Putamen (tissue), 1 donor: Measurements from ENCODE around the gene PDCD5.
"Not testable (repeated sequence)": the region's sequence is repeated elsewhere in the genome, so short reads cannot be mapped to it uniquely, and the experiment has no call there.

Experiments used
- DNase-seq: peaks from one replicate; pipeline ENCODE4 v3.0.0-alpha.2; 2016; ENCODE audit warnings: low spot score

PDCD5 gene, protein sequence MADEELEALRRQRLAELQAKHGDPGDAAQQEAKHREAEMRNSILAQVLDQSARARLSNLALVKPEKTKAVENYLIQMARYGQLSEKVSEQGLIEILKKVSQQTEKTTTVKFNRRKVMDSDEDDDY

GRCh38 chr19:32580901-32581704 is at the start of gene PDCD5:
TSS of gene PDCD5 (plus strand) at chr19:32581190. CDS start at chr19:32581262, 72 bp downstream.
- peak; percentile 96 for DNase-seq

DNA sequence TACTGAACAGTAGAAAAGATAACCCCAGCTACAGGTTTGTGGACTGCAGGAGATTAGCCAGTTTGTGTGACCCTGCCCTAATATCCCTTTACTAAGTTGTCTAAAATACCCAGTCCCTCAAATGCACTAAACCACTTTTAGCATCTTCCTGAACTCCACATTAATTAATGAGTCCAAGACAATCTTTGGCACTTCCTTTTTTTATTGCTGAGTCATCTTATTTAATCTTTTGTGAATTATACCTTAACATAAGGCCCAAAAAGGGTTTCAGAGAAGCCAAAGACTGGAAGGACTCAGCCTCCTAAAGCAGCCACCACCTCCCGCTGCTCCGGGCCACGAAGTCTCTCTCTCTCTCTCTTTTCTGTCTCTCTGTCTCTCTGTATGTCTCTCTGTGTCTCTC is 48.8 kb upstream of the PDCD5 start:
- DNase-seq: no peak

- no peak for DNase-seq
Measured at GRCh38 chr19:32537580-32537979, 43.4 kb upstream of the PDCD5 start.

DNA sequence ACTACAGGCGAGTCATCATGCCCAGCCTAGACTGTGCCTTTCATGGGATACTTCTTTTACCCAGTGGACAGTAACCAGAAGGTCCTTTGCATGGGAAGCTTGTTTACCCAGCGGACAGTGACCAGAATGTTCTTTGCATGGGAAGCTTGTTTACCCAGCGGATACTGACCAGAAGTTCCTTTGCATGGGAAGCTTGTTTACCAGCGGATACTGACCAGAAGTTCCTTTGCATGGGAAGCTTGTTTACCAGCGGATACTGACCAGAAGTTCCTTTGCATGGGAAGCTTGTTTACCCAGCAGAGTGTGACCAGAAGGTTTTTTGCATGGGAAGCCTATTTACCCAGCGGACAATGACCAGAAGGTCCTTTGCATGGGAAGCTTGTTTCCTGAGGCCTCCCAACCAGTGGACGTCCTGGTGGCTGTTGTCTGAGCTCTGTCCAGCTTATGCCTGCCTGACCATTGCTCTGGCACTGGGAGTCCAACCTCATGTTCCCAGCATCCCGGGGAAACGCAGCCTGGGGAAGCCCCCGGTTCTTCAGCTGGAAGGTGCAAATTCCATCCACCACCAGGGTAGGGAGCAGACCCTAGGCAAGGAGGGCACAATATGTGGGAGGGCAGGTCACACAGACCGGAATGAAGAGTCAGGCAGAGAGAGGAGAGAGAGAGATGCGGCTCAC is 41.6 kb upstream of the PDCD5 start:
- DNase-seq: no peak

DNA sequence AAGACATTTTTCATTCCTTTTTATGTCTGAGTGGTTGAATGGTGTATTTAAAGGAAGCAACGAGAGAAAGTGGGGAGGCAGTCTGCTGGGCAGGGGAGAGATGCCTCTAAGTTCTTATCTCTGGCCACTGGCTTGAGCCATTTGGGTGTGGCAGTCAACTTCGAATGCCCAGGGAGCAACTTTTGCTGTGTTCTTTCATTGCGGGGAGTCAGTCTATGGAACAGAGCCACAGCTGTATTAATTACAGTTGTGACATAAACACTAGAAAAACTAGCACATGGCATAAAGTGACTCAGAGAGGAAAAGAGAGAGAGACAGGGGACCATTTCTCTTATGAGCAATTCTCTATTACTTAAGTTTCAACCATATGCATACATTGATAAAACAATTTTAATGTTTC is 40.4 kb upstream of the PDCD5 start:
- DNase-seq: no peak

GRCh38 chr19:32541376-32541775 is 39.6 kb upstream of the PDCD5 start:
- DNase-seq: not testable (repeated sequence)

- no peak for DNase-seq
Measured at GRCh38 chr19:32542477-32543108, 38.4 kb upstream of the PDCD5 start.

- DNase-seq: no peak
Measured at GRCh38 chr19:32543115-32543900, 37.7 kb upstream of the PDCD5 start.

- no peak for DNase-seq
Measured at GRCh38 chr19:32544917-32545316, 36.1 kb upstream of the PDCD5 start.

- DNase-seq: no peak
Measured at GRCh38 chr19:32550666-32551065, 30.3 kb upstream of the PDCD5 start.

DNA sequence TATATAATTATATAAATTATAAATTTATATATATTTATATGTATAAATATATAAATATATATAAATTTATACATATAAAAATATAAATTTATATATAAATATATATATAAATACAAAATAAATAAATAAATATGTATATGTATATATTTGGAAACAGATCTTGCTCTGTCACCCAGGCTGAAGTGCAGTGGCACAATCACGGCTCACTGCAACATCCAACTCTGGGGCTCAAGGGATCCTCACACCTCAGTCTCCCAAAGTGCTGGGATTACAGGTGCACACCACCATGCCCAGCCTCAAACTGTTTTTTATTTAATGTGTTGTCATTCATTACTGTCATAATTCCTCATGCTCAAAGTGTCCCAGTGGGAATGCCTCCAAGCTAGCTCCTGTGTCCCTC is 25.2 kb upstream of the PDCD5 start:
- DNase-seq: no peak

DNA sequence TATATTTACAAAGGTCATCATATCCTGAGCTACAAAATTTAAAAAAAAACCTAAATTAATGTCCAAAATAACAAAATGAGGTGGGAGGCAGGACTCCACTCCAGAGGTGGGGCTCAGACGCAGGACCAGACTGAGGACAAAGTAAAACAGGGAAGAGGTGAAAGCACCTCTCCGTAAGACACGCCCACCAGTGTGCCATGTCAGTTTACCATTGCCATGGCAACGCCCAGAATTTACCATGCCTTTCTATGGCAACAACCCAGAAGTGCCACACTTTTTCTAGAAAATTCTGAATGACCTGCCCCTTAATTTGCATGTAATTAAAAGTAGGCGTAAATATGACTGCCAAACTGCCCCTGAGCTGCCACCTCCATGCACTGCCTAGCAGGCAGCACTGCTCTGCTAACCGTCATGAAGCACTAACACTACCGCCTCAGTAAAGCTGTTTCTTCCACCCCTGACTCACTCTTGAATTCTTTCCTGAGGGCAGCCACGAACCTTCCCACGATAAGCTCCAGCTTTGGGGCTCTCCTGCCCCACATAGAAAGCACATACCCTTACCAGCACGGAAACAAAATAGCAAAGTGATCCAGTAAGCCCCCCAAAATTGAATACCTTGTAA is 22.3 kb upstream of the PDCD5 start:
- no peak for DNase-seq

- DNase-seq: no peak
Measured at GRCh38 chr19:32563761-32564160, 17.2 kb upstream of the PDCD5 start.

DNA sequence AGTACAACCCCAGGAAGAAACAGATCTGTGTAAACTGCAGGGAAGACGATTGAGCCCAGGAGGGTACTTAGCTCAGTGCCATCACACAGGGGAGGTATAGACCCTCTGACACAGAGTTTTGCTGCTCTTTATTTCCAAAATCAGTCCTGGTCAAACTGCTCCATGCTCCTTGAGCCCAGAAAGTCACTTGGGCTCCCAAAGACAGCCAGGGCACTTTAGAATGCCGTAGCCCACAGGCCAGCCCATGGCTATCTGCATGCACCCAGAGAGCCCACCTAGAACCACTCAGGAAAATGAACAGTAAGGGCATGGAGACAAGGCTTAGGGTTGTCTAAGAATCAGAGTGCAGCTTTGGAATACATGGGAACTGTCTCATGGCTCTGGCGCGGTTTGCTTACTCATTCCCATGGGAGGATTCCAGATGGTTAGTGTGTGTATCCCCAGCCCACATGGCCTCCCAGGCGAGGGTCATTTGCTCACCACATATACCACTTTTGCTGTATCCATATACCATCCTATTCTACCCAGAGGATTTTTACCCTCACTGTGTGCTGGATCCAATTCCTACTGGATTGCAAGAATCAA is 14.7 kb upstream of the PDCD5 start:
- DNase-seq: no peak

GRCh38 chr19:32567486-32567885 is 13.5 kb upstream of the PDCD5 start:
- DNase-seq: no peak

GRCh38 chr19:32570081-32570785 is 10.8 kb upstream of the PDCD5 start:
- DNase-seq: peak; percentile 50

- not testable (repeated sequence) for DNase-seq
Measured at GRCh38 chr19:32571471-32572075, 9.4 kb upstream of the PDCD5 start.

DNA sequence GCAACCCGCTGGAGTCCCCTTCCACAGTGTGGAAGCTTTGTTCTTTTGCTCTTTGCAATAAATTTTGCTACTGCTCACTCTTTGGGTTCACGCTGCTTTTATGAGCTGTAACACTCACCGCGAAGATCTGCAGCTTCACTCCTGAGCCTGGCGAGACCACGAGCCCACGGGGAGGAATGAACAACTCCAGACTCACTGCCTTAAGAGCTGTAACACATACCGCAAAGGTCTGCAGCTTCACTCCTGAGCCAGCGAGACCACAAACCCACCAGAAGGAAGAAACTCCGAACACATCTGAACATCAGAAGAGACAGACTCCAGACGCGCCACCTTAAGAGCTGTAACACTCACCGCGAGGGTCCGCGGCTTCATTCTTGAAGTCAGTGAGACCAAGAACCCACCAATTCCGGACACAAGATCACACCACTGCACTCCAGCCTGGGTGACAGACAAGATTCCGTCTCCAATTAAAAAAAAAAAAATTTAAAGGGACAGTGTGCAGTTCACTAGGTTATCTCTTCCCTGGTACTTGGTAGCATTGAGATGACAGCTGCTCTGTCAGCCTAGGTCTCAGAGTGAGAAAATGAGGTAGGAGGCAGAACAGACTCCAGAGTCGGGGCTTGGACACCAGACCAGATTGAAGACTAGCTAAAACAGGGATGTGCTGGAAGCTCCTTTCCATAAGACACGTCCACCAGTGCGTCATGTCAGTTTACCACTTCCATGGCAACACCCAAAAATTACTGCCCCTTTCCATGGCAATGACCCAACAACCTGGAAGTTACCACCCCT is 8.1 kb upstream of the PDCD5 start:
- not testable (repeated sequence) for DNase-seq

- DNase-seq: no peak
Measured at GRCh38 chr19:32573492-32573794, 7.5 kb upstream of the PDCD5 start.
